GM21423 (cell line): Measurements from ENCODE around the gene TMOD1.

Source experiments
- ATAC-seq: cut with Tn5 transposase; IDR thresholded peaks from one replicate; pipeline ENCODE4 v1.9.1; 2021; ENCODE audit warnings: mild to moderate bottlenecking, moderate library complexity; ENCODE audit not compliant: unreplicated experiment

Gene TMOD1

DNA sequence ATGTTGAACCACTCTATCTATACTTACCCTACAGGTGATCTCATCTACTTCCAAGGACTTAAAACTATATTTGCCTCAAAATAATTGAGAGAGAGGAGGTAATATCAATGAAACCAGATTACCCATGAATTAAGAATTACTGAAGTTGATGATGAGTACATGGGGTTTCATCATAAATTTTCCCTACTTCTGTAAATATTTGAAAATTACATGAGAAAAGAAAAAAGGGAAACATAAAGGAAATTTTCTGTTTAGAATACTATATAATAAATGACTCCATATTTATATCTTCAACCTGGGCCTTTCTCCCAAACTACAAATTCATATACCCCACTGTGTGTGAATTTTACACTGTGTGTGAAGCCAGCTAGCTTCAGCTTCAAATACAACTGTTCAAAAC lies 129.1 kb downstream of the TMOD1 start:
- ATAC-seq = no peak

DNA sequence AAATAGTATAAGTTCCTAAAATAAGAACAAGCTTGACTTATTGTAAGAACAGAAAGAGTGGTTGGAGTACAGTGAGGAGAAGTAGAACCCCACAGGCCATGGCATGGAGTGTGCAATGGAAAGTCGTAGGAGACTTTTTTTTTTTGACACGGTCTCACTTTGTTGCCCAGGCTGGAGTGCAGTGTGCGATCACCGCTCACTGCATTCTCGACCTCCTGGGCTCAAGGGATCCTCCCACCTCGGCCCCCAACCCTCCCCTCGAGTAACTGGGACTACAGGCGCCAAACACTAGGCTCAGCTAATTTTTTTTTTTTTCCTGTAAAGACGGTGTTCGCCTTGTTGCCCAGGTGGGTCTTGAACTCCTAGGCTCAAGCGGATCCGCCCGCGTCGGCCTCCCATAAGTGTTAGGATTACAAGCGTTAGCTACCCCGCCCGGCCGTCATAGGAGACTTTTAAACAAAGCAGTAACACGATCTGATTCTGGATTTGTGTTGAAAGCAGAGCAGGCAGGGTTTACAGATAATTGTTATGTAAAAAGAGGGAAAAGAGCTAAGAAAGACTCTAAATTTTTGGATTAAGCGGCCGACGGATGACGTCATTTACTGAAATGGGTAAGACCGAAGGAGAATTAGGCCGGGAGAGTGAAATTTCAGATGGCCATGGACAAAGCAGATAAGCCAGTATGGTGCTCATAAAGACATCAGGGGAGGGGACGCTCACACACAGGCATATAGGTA lies 130.9 kb downstream of the TMOD1 start:
- ATAC-seq = peak; percentile 0

DNA sequence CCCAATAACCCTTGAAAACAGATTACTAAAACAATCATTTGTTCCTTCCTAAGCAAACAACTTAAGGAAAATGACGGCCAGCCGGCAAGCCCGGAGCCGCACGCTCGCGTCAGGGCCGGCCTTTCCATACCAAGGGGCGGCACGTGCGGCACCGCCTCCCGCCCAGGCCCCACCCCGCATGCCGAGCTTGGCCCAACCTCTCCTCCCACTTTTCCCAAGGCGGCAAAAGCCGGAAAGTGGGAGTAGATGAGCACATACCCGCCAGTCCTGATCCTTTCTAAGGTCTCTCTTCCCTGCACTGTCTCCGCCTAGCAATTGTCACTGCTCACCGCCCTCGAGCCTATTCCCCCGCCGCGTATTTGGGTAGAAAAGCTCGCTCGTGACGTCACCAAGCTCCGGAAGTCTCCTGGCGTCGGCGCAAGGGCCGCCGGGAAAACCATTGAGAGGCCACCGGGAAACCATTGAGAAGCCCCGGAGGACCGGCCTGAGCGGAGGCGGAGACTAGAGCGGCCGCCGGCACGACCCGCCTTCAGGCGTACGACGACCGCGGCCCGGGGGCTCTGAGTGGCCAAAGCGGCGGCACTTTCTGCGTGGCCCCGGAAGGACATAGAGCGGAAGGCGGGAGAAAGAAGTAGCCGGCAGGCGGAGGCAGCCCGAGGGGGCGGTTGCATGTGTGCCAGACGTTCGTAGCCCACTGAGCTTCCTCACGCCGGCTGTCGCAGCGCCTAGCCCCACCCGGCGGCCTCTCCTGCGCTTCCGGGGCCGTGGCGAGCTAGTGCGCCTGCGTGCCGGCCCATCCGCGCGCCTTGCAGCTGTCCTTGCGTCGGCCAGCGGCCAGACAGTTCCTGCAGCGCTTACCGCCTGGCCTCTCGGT lies 131.8 kb downstream of the TMOD1 start, which contains the start of the genes NCBP1 and TSTD2:
TSS of gene NCBP1 (plus strand) at position 837 of the 874 bp plus-strand sequence. CDS start 61 bp downstream, outside the sequence.
TSS of gene TSTD2 (minus strand) at position 384 of the 874 bp plus-strand sequence. CDS start 5,806 bp downstream, outside the sequence.
- ATAC-seq = peak; percentile 91

DNA sequence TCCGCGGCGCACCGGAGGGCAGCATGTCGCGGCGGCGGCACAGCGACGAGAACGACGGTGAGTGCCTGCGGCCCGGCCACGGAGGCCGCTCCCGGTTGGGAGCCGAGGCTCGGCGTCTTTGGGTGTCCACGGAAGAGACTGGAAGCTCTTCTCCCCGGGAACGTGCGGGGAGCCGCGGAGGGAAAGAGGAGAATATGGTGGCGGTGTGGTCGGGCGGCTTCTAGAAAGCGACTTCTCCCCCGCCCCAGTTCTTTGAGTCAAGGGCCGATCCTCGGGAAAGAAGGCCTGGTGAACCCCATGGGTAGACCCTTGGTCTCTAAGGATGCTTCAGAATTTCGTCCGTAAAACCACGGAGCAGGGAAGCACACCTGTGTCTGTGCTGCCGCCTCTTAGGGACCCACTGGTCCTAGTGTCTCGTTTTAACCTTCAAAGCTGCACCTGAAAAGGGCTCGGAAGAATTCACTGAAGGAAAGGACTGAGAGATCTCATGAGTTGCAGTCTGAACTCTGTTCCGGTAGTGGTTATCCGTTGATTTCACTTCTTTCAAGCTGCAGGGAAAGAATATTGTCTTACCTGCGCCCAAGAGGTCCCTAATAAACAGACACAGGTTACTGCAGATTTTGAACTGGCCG lies 132.5 kb downstream of the TMOD1 start:
- ATAC-seq = no peak

DNA sequence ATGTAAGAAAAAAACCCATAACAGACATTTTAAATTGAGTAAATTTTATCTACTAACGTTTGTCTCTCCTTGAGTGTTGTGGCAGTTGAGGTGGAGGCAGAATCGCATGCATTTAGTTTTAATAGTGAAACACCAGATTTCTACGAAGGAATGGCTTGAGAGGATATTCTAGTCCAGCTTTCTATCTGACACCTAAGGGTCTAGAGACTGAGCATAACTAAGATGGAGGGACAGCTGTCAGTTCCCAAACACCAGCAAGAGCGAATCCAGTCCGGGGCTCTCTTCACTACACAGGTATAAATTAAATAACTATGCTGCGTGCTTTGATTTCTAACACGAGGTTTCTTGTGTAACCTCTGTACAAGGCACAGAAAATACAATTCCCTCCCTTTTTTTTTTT lies 133.6 kb downstream of the TMOD1 start:
- ATAC-seq = no peak

DNA sequence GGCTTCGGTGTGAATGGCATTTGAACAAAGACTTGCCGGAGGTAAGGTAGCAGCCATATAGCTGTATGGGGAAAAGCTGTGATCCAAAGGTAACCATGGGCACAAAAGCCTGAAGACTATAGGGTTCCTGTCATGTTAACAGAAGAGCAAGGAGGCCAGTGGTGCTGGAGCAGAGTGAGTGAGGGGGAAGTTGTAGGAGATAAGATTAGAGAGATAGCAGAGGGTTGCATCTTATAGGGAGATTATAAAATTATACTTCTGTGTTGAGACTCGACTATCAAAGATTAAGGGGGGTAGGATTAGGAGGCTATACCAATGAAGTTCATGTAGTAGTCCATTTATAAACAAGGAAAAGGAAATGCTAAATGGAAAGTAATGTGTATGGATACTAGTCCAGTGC lies 135.4 kb downstream of the TMOD1 start:
- no peak for ATAC-seq

DNA sequence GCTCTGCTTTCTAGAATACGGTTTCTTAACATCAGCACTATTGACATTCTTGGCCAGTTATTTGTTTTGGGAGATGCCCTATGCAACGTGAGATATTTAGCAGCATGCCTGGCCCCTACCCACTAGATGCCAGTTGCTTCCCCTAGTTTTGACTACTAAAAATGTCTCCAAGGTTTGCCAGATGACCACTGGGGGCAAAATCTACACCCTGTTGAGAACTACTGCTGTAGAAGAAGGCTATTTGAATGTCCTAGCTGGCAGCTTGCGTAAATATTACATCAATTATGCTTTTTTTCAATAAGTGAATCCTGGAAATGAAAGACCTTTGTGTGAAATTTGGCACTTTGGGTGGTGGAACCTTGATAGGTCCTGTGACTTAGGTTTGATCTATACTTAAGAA lies 137.2 kb downstream of the TMOD1 start:
- no peak for ATAC-seq

DNA sequence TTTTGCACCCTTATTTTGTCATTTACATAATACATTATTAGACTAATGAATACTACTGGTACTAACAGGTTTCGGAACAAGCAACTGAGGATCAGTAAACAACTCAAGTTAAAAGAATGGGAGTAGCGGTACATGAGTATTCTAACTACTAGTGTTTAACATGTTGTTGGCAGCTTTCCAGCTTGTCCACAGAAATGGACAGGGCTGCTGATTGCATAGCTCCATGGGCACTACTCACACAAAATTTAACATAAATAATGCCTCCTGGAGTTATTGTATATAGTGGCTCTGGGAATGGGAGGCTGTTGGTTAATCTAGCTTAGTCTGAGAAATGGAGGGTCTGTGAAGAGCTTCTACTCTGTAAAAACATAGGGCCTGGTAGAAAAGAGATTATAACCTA lies 138.9 kb downstream of the TMOD1 start:
- ATAC-seq = no peak

DNA sequence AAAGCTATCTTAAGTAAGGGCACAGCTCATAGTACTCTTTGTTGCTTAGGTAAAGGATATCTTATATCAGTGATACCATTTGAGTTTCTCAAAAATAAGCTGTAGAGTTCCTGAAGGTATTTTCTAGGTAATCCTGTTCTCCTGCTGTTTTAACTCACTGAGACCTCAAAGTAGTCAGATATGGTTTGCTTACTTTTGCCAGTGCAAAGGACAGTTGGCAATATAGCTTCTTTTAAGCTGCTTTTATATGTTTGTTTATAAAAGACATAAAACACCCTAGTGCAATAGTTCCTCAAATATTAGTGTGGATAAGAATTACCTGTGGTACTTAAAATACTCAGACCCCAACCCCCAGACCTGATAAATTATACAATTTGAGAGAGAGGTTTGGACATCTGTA lies 144.3 kb downstream of the TMOD1 start:
- no peak for ATAC-seq

DNA sequence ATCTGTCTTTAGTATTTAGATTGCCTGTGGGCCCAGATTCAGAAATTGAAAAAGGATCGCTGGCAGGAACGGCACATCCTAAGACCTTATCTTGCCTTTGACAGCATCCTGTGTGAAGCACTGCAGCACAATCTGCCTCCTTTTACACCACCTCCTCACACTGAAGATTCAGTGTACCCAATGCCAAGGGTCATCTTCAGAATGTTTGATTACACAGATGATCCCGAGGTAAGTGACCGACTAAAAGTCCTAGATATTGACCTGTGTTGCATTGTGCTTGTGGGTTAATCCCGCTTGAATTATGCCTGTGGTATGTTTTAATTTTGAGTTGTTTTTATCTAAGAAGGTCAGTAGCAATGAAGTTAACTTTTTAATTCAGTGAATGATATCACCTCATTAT lies 146.5 kb downstream of the TMOD1 start:
- no peak for ATAC-seq
